OCI-M2 (cell line): ENCODE data around the gene ACAP3.

Experiments
- DNase-seq: peaks from one replicate; lab custom pipeline; 2025; ENCODE audit not compliant: unreplicated experiment; lab: John Stamatoyannopoulos, UW

Gene ACAP3

GRCh38 chr1:1287288-1288110 is 20.2 kb downstream of the ACAP3 start:
- DNase-seq, result no peak

- no peak for DNase-seq
These were observed 21.1 kb downstream of the ACAP3 start for GRCh38 chr1:1286313-1287261.

GRCh38 chr1:1285611-1286311 is 22.0 kb downstream of the ACAP3 start:
- DNase-seq, result no peak

GRCh38 chr1:1285102-1285571 is 22.6 kb downstream of the ACAP3 start:
- DNase-seq, result no peak

GRCh38 chr1:1284221-1285101 is 23.3 kb downstream of the ACAP3 start:
- DNase-seq, result no peak

- DNase-seq, result no peak
These were observed 23.9 kb downstream of the ACAP3 start for GRCh38 chr1:1283821-1284220.

GRCh38 chr1:1282998-1283397 is 24.7 kb downstream of the ACAP3 start:
- DNase-seq, result no peak

GRCh38 chr1:1281533-1282321 is 26.0 kb downstream of the ACAP3 start:
- DNase-seq, result no peak

- DNase-seq, result no peak
These were observed 26.8 kb downstream of the ACAP3 start for GRCh38 chr1:1280782-1281481.

GRCh38 chr1:1279028-1279427 is 28.7 kb downstream of the ACAP3 start:
- no peak for DNase-seq

GRCh38 chr1:1278620-1279019 is 29.1 kb downstream of the ACAP3 start:
- DNase-seq, result no peak

GRCh38 chr1:1275836-1276235 is 31.9 kb downstream of the ACAP3 start:
- DNase-seq, result no peak

GRCh38 chr1:1274931-1275431 is 32.7 kb downstream of the ACAP3 start:
- no peak for DNase-seq

- no peak for DNase-seq
These were observed 33.3 kb downstream of the ACAP3 start for GRCh38 chr1:1274299-1274930.

GRCh38 chr1:1273512-1274298 is 34.0 kb downstream of the ACAP3 start, which contains the start of gene UBE2J2:
TSS of gene UBE2J2 (minus strand) at chr1:1273854. CDS start at chr1:1267992, 5,862 bp downstream.
- peak; percentile 14 for DNase-seq

GRCh38 chr1:1273209-1273511 is 34.6 kb downstream of the ACAP3 start:
- DNase-seq, result no peak
